ENCODE data around the gene PTPRN2. TPM values are rescaled to one million over a fixed set of nuclear protein-coding genes. Genes with fewer than 3 reads are reported as not detected.

Gene PTPRN2
- total and polyA plus RNA-seq, 2 of the 8 experiments (the other 6 are each of a cell fraction or from before 2014, with no cell fraction given) = 2.6 to 4.5 TPM

DNA sequence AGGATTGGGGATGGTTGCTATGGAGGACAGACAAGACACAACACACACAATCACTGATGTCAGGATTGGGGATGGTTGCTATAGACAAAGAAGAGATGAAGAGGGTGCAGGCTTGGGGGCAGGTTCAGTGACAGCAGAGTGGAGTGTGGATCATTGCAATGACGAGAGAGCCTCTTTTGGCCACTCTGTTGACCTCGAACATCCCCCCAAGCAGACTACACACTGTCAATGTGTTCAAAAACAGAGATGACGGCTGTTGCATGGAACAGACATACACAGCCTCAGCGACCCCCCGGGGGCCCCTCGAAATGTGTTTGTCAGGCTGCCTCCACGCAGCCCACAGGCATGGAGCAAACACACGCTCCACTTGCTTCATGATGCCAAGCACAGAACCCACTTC, 133.0 kb downstream of the PTPRN2 start (continued):
- no peak for TF ChIP-seq RNF2 (IDR thresholded peaks at IDR 0.05; ENCODE audit: borderline replicate concordance, low read depth, low read length, missing control alignments, poor library complexity, severe bottlenecking)
- TF ChIP-seq, protein P1, sequence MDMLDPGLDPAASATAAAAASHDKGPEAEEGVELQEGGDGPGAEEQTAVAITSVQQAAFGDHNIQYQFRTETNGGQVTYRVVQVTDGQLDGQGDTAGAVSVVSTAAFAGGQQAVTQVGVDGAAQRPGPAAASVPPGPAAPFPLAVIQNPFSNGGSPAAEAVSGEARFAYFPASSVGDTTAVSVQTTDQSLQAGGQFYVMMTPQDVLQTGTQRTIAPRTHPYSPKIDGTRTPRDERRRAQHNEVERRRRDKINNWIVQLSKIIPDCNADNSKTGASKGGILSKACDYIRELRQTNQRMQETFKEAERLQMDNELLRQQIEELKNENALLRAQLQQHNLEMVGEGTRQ (IDR thresholded peaks at IDR 0.05; ENCODE audit: low read length) = no peak
- TF ChIP-seq RAD21 (IDR thresholded peaks at IDR 0.05 in 1 of 2, conservative IDR thresholded peaks at IDR 0.05 in 1 of 2; ENCODE audit: low read depth in 2 of 2, low read length in 2 of 2) = no peak
- TF ChIP-seq, protein P2, sequence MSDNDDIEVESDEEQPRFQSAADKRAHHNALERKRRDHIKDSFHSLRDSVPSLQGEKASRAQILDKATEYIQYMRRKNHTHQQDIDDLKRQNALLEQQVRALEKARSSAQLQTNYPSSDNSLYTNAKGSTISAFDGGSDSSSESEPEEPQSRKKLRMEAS (IDR thresholded peaks at IDR 0.05) = no peak
- no peak for TF ChIP-seq MAFK (IDR thresholded peaks at IDR 0.05; ENCODE audit: low read depth, low read length)
- no peak for TF ChIP-seq NANOG (IDR thresholded peaks at IDR 0.05; ENCODE audit: insufficient read depth, low read depth, low read length, poor library complexity, severe bottlenecking)
- TF ChIP-seq HDAC2 (IDR thresholded peaks at IDR 0.05; ENCODE audit: borderline replicate concordance in 1 of 2, low read depth in 2 of 2, low read length in 2 of 2) = no peak
- no peak for TF ChIP-seq BACH1 (IDR thresholded peaks at IDR 0.05; ENCODE audit: low read length)
- no peak for TF ChIP-seq KDM4A (IDR thresholded peaks at IDR 0.05; ENCODE audit: low read depth, low read length, severe bottlenecking)

Measured in H1 (cell line).